Measurements from ENCODE around the gene SHTN1. TPM values are rescaled to one million over a fixed set of nuclear protein-coding genes. Genes with fewer than 3 reads are reported as not detected.

Gene SHTN1
- total RNA-seq, 1 donor from 2014 or later: 18.2 TPM

- no peaks in the 10 kb centered on the region for H3K4me1 Mint-ChIP-seq (ENCODE audit: unreplicated experiment)
- H3K27me3 Mint-ChIP-seq: no peaks in the 10 kb centered on the region
- H3K36me3 Mint-ChIP-seq: no peaks in the 10 kb centered on the region
Measured at GRCh38 chr10:116861796-116862195, 143.2 kb downstream of the SHTN1 start.

GRCh38 chr10:116857156-116857555 is 147.8 kb downstream of the SHTN1 start:
- Mint-ChIP-seq H3K27ac (no peak overlapping the region), H3K9me3 (peaks cover 10% of the 10 kb centered on the region), H3K4me1 (ENCODE audit: unreplicated experiment) (no peaks in the 10 kb centered on the region), H3K27me3 (no peaks in the 10 kb centered on the region), H3K36me3 (no peaks in the 10 kb centered on the region), H3K4me3 (no peak overlapping the region)
- TF ChIP-seq CTCF (conservative IDR thresholded peaks at IDR 0.05): no peak
- no peak for DNase-seq (ENCODE audit: extremely low spot score, unreplicated experiment)

More at GRCh38 chr10:116861796-116862195, 143.2 kb downstream of the SHTN1 start:
- no peak for DNase-seq (ENCODE audit: extremely low spot score, unreplicated experiment)
- H3K9me3 Mint-ChIP-seq: peaks cover 10% of the 10 kb centered on the region
- no peak overlapping the region for H3K27ac Mint-ChIP-seq
- TF ChIP-seq CTCF (conservative IDR thresholded peaks at IDR 0.05): no peak
- no peak overlapping the region for H3K4me3 Mint-ChIP-seq

DNA sequence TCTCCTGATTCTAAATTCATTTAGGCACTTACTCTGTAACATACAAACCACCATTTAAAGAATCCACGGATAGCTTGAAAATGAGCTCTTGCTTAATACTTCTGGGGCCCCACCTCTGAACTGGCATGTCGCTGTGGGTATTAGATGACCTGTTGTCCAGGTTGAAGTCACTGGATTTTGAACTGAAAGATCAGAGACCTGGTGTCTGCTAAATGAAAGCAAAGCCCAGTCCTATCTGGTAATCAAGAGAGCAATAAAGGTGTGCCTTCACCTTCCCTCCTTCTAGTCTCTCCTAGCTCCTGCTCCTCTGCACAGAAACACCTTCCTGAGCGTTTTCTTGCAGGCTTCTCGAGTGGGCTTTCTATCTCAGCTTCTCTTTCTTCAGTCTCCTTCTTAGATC is 151.3 kb downstream of the SHTN1 start:
- Mint-ChIP-seq H3K27ac (no peak overlapping the region), H3K9me3 (peaks cover 4% of the 10 kb centered on the region), H3K27me3 (no peaks in the 10 kb centered on the region), H3K36me3 (no peaks in the 10 kb centered on the region), H3K4me3 (no peak overlapping the region), H3K4me1 (ENCODE audit: unreplicated experiment) (peaks cover 10% of the 10 kb centered on the region)
- no peak for TF ChIP-seq CTCF (conservative IDR thresholded peaks at IDR 0.05)
- no peak for DNase-seq (ENCODE audit: extremely low spot score, unreplicated experiment)

DNA sequence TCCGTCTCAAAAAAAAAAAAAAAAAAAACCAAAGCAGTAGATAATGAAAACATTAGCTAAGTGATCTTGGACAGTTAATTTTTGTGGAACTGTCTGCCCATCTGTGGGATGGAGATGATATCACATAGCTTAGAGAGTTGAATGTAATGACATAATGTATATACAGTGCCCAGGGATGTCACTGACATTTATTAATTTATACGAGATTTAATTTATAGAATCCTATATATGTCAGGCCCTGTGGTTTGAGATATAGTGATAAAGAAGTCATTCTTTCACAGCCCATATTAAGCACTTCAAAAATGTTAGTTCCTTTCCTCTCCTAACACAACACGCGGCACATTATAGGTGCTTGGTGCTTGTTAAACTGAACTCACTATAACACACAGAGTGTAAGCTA is 151.7 kb downstream of the SHTN1 start:
- Mint-ChIP-seq H3K27me3 (no peaks in the 10 kb centered on the region), H3K4me1 (ENCODE audit: unreplicated experiment) (peaks cover 12% of the 10 kb centered on the region), H3K36me3 (no peaks in the 10 kb centered on the region), H3K27ac (no peak overlapping the region), H3K4me3 (no peak overlapping the region), H3K9me3 (peaks cover 4% of the 10 kb centered on the region)
- no peak for TF ChIP-seq CTCF (conservative IDR thresholded peaks at IDR 0.05)
- no peak for DNase-seq (ENCODE audit: extremely low spot score, unreplicated experiment)

- Mint-ChIP-seq H3K4me3 (peak overlapping the region; percentile 58), H3K9me3 (no peaks in the 10 kb centered on the region), H3K27me3 (no peaks in the 10 kb centered on the region), H3K4me1 (ENCODE audit: unreplicated experiment) (peaks cover 17% of the 10 kb centered on the region), H3K36me3 (no peaks in the 10 kb centered on the region), H3K27ac (no peak overlapping the region)
- no peak for TF ChIP-seq CTCF (conservative IDR thresholded peaks at IDR 0.05)
- no peak for DNase-seq (ENCODE audit: extremely low spot score, unreplicated experiment)
Measured at GRCh38 chr10:116852246-116852645, 152.7 kb downstream of the SHTN1 start.

DNA sequence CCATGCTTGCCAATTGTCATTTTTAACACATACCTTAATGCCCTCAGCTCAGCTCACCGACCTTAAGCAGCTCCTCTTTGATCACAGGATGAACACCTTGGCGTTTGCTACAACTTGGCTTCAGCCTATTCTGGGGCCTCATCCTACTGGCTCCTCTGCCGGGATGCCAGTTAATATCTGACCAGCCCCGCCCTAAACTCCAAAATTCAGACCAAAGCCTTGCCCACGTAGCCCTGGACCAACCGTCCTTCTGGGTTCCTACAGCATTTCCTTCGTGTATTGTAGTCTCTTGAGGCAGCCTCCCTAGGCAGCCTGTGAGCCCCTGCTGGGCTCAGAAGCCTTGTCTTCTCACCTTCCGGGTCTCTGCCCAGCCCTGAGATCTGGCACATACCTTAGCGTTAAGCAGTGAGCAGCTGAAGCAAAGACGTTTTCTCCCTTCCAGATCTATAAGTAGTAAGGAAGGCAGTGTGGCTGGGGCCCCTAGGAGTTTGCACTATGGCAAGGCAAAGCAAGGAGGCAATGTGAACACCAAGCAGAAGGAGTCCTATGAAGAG is 154.9 kb downstream of the SHTN1 start:
- Mint-ChIP-seq H3K27ac (peak overlapping the region; percentile 88), H3K9me3 (no peaks in the 10 kb centered on the region), H3K27me3 (peaks cover 4% of the 10 kb centered on the region), H3K4me1 (ENCODE audit: unreplicated experiment) (peaks cover 17% of the 10 kb centered on the region), H3K36me3 (no peaks in the 10 kb centered on the region), H3K4me3 (peak overlapping the region; percentile 94)
- no peak for DNase-seq (ENCODE audit: extremely low spot score, unreplicated experiment)
- no peak for TF ChIP-seq CTCF (conservative IDR thresholded peaks at IDR 0.05)
